ENCODE data around the gene ACVR2A. TPM values are rescaled to one million over a fixed set of nuclear protein-coding genes. Genes with fewer than 3 reads are reported as not detected.

ACVR2A gene
- 10 to 100 TPM; 25.3 to 27.0 (median 25.8) TPM for polyA plus RNA-seq (ENCODE audit: insufficient read length in 3 of 3)

- DNase-seq (ENCODE audit: low read depth in 3 of 3, low spot score in 2 of 3) = peak; percentile 45 to 49 (median 47)
Measured at GRCh38 chr2:147844697-147845410, at the start of gene ACVR2A. TSS of gene ACVR2A (plus strand) at chr2:147845029. CDS start at chr2:147845153, 124 bp downstream.

DNA sequence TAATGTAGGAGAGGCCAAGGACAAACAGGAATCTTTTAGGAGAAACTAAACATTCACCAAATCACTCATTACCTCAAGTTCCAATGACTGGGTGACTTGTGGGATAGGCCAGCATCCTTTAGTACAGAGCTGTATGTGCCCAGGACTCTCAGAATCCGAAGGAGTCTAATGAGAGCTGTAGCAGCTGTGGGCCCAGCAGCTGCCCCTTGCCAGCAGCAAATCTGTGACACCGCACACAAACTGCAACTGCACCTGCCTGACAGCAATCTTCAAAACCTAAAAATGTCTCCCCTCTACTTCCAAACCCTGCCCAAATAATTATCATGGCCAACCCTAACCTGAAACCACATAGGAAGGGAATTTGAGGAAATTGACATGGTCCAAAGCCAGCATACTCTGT, 44.5 kb upstream of the ACVR2A start:
- DNase-seq (ENCODE audit: low read depth in 3 of 3, low spot score in 2 of 3) = no peak

- no peak for DNase-seq (ENCODE audit: low read depth in 3 of 3, low spot score in 2 of 3)
Measured at GRCh38 chr2:147806846-147807245, 38.0 kb upstream of the ACVR2A start.

GRCh38 chr2:147808520-147808919, 36.3 kb upstream of the ACVR2A start:
- no peak for DNase-seq (ENCODE audit: low read depth in 3 of 3, low spot score in 2 of 3)

GRCh38 chr2:147810883-147811765, 33.7 kb upstream of the ACVR2A start:
- DNase-seq (ENCODE audit: low read depth in 3 of 3, low spot score in 2 of 3) = no peak

GRCh38 chr2:147818741-147819140, 26.1 kb upstream of the ACVR2A start:
- DNase-seq (ENCODE audit: low read depth in 3 of 3, low spot score in 2 of 3) = no peak

DNA sequence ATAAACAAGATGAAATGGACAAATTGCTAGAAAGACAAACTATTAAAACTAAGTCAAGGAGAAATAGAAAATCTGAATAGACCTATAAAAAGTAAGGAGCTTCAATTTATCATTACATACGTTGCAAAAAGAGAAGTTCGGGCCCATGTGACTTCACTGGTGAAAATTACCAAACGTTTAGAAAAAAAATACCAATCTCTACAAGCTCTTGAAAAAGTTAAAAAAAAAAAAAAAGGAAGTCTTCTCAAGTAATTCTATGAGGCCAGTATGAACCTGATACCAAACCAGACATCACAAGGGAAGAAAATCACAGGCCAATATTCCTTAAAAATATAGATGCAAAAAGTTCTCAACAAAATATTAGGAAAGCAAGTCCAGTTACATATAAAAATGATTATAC, 20.2 kb upstream of the ACVR2A start:
- DNase-seq (ENCODE audit: low read depth in 3 of 3, low spot score in 2 of 3) = no peak

GRCh38 chr2:147826278-147827087, 18.3 kb upstream of the ACVR2A start:
- DNase-seq (ENCODE audit: low read depth in 3 of 3, low spot score in 2 of 3) = no peak

- DNase-seq (ENCODE audit: low read depth in 3 of 3, low spot score in 2 of 3) = no peak
Measured at GRCh38 chr2:147827088-147827375, 17.8 kb upstream of the ACVR2A start.

- DNase-seq (ENCODE audit: low read depth in 3 of 3, low spot score in 2 of 3) = no peak
Measured at GRCh38 chr2:147829106-147829505, 15.7 kb upstream of the ACVR2A start.

DNA sequence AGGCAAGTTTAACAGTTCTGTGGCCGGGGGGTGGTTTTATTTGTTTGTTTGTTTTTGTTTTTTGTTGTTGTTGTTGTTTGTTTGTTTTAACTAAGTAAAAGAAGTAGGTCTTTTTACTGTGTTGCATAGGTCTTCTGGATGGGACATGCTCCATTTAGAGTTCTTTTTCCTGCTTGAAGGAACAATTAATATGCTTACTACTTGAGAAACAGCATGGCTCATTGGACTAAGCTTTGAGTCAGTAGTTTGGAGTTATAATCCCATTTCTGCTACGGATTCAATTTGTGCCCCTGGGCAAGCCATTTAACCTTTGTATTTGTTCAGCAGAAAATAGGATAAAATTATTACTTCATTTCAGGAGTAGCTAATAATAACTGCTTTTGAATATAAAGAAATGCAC, 8.7 kb upstream of the ACVR2A start:
- no peak for DNase-seq (ENCODE audit: low read depth in 3 of 3, low spot score in 2 of 3)

- peak in 1 of 3 donors; percentile 43 for DNase-seq (ENCODE audit: low read depth in 3 of 3, low spot score in 2 of 3)
Measured at GRCh38 chr2:147843391-147843863, 1.4 kb upstream of the ACVR2A start.

DNA sequence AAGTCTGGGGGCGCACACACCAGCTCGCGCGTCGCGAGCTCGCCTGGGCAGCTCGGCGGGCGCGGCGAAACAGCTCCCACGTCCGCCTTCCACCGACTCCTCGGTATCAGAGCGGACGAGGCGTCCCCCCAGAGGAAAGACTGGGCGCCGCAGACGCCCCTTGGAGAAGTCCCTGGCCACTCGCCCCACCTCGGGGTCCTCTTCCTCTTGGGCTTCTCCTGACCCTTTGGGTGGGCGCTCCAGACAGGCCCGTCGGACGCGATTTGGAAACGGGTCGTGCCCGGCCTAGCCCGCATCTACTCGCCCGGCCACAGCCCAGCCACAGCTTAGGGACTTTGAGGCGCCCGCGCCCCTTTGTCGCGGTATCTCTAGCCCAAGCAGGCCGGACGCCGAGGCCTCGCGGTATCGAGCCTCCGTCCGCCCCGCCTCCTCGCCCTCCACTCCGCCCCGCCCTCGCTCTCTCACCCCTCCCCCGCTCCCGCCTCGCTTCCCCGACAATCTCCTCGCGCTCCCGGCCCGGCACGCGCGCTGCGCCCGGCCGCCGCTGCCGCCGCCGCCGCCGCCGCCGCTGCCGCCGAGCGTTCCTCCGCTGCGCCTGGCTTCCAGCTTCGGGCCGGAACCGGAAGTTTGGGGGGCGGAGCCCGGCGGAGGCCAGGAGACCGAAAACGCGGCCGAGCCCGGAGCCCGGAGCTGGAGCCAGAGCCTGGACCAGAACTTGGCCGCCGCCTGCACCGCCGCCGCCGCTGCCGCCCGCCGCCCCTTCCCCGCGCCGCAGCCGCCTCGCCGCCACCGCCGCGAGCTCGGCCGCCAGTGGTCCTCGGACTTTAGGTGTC, 749 bp upstream of the ACVR2A start:
- DNase-seq (ENCODE audit: low read depth in 3 of 3, low spot score in 2 of 3) = peak; percentile 58 to 85 (median 79)

GRCh38 chr2:147845411-147845971, 662 bp downstream of the ACVR2A start:
- peak in 2 of 3 donors; percentile 16 to 26 for DNase-seq (ENCODE audit: low read depth in 3 of 3, low spot score in 2 of 3)

DNA sequence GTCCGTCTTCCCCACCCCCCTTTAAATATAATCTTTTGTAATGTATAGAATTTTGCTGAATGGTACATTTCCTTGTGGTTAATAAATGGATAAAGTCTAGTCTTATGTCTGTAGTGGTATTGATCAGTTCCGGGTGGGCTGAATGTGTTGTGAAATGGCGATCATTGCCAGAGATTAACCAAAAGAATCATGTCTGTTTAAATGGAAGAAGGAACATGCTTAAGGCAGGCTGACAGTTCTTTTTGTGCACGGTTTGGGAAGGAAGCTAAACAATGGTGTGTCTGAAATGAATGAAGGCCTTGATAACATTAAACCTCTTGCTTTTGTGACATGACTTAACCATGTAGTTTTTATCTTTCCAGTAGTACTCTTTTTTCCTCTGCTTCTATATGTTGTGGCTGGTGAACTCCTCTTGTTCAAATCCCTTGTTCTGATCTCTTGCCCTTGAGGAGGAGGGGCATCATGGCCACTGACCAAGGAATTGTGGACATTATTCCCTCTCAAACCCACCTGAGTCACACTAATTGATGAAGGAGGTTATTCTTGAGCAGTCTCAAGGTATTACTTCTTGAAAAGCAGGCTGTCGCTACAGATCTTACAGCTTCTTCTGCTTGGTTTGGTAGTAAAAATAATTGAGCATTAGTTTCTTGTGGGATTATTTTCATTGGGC, 1.7 kb downstream of the ACVR2A start:
- no peak for DNase-seq (ENCODE audit: low read depth in 3 of 3, low spot score in 2 of 3)

DNA sequence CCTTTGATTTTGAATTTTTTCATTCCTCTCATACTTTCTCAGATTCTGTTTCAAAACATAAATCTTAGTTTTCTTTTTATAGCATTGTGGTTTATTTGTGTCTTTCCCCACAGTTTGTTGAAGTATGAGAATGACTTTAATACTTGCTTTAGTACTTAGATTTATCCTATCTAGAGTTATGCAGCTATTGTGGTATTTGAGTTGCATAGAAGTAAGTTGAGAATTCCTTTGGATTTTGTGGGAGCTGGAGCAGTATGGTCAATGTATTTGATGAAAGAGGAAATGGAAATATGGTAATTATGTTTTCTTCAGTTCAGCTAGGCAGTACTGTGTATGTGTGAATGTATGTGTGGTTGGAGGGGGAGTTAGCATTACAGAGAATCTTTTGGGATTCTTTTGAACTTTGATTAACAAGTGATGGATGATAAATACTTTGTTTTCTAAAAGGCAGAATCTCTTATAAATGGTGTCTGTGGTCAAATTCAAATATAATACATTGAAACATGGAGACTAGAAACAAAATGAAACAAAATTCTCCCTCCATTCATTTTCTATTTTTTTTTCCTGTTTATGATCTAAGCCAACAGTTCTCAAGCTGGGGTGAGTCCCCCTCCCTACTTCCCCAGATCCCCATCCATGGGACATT, 3.0 kb downstream of the ACVR2A start:
- no peak for DNase-seq (ENCODE audit: low read depth in 3 of 3, low spot score in 2 of 3)

- no peak for DNase-seq (ENCODE audit: low read depth in 3 of 3, low spot score in 2 of 3)
Measured at GRCh38 chr2:147850838-147851237, 6.0 kb downstream of the ACVR2A start.

DNA sequence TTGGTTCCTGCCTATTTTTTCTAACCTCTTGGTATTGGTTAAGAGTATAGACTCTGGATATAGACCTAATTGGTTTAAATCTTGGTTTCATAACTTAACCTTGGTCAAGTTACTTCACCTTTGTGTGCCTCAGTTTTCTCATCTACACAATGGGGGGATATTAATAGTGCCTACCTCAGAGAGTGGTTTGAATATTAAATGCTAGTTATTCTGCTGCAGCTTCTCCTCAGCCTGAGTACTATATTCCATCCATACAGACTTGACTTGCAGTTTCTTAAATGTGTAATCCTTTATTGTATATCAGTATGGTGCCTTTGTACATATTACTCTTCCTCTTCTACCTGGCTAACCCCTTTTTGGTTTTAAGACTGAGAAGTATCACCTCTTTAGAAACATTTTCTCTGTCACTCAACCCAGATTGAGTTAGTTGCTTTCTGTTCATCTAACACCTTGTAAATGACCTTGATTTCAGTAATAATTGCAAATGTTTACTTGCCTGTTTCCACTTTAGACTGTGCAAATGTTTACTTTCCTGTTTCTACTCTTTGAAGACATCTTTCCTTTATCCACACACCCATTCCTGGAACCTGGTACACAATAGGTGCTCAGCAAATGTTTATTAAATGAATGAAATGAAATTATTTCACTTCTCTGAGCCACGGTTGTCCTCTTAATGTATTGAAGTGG, 6.6 kb downstream of the ACVR2A start:
- no peak for DNase-seq (ENCODE audit: low read depth in 3 of 3, low spot score in 2 of 3)
